PC-9 (cell line): ENCODE data around the gene DAAM2.

Source experiments
- CTCF ChIP-seq: fragments of 200-600 bp; sonication (generic); conservative IDR thresholded peaks from 2 replicates; pipeline ENCODE4 v1.6.1; 2017; ENCODE audit warnings: mixed run types, antibody characterized with exemption, mild to moderate bottlenecking, moderate library complexity
- EZH2 ChIP-seq: fragments of 200-600 bp; sonication (generic); IDR thresholded peaks from 2 replicates; pipeline ENCODE4 v1.8.0; 2017; ENCODE audit warnings: antibody characterized with exemption, low read depth

DNA sequence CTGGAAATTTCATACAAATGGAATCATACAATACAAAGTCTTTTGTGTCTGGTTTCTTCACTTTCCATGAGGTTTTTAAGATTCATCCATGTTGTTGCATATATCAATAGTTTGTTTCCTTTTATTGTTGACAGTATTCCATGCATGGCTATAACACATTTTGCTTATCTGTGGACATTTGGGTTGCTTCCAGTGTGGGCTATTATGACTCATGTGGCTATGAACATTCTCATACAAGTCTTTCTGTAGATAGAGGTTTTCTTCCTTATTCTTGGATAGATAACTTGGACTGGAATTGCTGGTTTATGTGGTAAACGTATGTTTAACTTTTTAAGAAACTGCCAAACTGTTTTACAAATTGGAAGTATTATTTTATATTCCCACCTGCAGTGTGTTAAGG lies 36.9 kb upstream of the DAAM2 start:
- no peak for TF ChIP-seq CTCF
- TF ChIP-seq EZH2: no peak
